Activated naive CD8-positive, alpha-beta T cell treated with anti-CD3 and anti-CD28 coated beads for 36 hours (primary cell): ENCODE results near the gene LRFN4. TPM values are rescaled to one million over a fixed set of nuclear protein-coding genes. Genes with fewer than 3 reads are reported as not detected.

Source experiments
- DNase-seq: peaks from one replicate; pipeline ENCODE4 v3.0.0; 2021
- H3K27ac Mint-ChIP-seq: one replicate; pipeline ENCODE4 v1.8.0; 2022; ENCODE audit warnings: mild to moderate bottlenecking, moderate library complexity, mixed read lengths
- H3K27me3 Mint-ChIP-seq: one replicate; pipeline ENCODE4 v1.8.0; 2022; ENCODE audit warnings: mild to moderate bottlenecking, mixed read lengths
- H3K36me3 Mint-ChIP-seq: one replicate; pipeline ENCODE4 v1.8.0; 2021; ENCODE audit warnings: mild to moderate bottlenecking, mixed read lengths
- H3K4me1 Mint-ChIP-seq: one replicate; pipeline ENCODE4 v1.8.0; 2021; ENCODE audit warnings: mixed read lengths
- H3K4me3 Mint-ChIP-seq: one replicate; pipeline ENCODE4 v1.8.0; 2022; ENCODE audit warnings: mild to moderate bottlenecking, moderate library complexity, mixed read lengths
- H3K9me3 Mint-ChIP-seq: one replicate; pipeline ENCODE4 v1.8.0; 2022; ENCODE audit warnings: mixed read lengths
- total RNA-seq, 2 experiments: library from RNA; stranded (reverse); gene quantifications; one replicate each; pipeline ENCODE4 v1.2.3, GENCODE V29; 2021

The LRFN4 gene
- total RNA-seq, 2 experiments from 2014 or later, result 36.3 to 37.8 TPM

DNA sequence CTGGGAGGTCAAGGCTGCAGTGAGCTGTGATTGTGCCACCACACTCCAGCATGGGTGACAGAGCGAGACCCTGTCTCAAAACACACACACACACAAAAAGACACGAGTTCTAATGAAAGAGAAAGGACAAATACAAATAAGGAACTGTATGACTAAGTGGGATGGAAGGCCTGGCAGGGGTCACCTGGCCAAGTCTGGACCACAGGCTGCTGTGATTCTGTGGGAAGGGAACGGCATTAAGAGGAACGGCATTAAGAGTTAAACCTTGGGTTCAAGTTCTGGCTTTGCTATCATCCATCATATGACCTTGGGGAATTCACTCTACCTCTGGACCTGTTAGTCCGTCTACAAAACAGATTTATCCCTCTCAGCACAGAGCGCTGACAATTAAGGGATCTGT, 47.7 kb downstream of the LRFN4 start:
- Mint-ChIP-seq H3K4me3 (no peak overlapping the region), H3K36me3 (no peaks in the 10 kb centered on the region), H3K9me3 (no peaks in the 10 kb centered on the region), H3K4me1 (no peaks in the 10 kb centered on the region), H3K27me3 (no peaks in the 10 kb centered on the region), H3K27ac (no peak overlapping the region)
- no peak for DNase-seq

DNA sequence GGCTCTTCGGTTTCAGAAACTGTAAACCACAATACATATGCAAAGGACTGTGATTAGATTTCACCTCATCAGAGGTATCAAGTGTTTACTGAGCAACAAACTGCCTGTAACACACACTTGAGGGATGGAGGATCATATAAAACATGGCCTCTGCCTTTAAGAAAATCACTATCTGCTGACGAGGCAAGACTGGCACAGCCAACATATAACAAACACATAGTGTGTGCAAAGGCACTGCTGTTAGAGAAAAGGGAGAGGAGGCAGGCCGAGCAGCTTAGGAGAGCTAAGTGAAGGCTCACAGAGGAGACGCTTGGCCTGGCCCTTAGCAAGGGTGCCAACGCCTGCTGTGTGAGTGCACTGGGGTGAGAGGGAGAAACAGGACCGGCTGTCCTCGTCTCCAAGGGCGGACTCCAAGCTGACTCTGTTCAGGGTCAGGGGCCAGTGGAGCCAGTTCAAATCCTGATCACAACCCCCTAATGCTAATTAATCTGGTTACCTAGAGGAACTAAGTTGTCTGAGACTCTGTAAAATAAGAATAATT, 48.2 kb downstream of the LRFN4 start:
- H3K27me3 Mint-ChIP-seq, result no peaks in the 10 kb centered on the region
- no peak overlapping the region for H3K4me3 Mint-ChIP-seq
- DNase-seq, result no peak

DNA sequence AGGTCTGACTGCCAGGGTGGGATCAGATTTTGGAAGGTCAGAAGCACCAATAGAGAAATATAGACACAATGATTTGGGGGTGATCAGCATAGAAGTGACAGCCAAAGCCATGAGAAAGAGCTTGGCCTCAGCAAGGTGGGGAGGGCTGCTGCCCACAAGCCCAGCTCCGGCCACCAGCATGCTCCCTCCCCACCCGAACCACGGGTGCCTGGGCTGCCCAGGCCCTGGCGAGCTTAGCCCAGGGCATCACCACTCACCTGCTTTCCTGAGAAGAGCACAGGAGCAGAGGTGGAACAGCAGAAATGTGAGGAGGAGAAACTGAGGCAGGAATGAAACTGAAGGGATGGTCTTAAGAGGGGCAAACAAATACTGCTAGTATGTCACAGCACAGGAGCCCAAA, 48.8 kb downstream of the LRFN4 start:
- Mint-ChIP-seq H3K36me3 (no peaks in the 10 kb centered on the region), H3K9me3 (no peaks in the 10 kb centered on the region)

More for the DNA sequence above, 48.2 kb downstream of the LRFN4 start:
- no peaks in the 10 kb centered on the region for H3K4me1 Mint-ChIP-seq
- H3K36me3 Mint-ChIP-seq, result no peaks in the 10 kb centered on the region
- no peaks in the 10 kb centered on the region for H3K9me3 Mint-ChIP-seq
- H3K27ac Mint-ChIP-seq, result no peak overlapping the region

DNA sequence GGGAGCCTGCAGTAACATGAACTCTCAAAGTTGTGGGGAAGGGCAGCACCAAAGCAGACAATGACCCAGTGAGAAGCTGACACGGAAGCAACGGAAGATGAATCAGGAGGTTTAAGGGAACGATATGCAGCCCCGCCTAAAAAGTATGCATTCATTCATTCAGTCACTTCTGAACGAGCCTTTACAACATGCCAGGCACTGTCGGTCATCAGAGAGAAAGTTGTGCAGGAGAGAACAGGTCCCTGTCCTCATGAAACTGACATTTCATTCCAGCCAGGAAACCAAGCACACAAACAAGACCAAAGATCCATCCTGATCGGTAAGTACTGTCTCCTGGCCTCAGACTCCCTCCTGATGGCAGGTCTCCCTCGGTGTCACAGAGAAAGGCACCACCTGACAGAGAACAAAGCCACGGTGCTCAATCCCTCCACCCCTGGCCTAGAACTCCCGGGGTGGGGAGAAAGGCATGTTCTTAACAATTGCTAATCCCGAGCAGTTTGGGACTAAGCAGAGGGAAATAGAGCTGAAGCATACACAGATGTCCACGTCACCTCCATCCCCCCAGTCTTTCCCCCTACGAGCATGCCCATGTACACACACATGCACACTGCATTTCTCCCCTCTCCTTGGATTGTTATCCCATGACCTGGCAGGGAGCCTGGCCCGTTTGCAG, 49.3 kb downstream of the LRFN4 start:
- H3K4me3 Mint-ChIP-seq, result no peak overlapping the region
- no peaks in the 10 kb centered on the region for H3K36me3 Mint-ChIP-seq
- no peaks in the 10 kb centered on the region for H3K9me3 Mint-ChIP-seq
- no peak for DNase-seq
- H3K27me3 Mint-ChIP-seq, result no peaks in the 10 kb centered on the region
- no peaks in the 10 kb centered on the region for H3K4me1 Mint-ChIP-seq
- no peak overlapping the region for H3K27ac Mint-ChIP-seq

More for the DNA sequence above, 48.8 kb downstream of the LRFN4 start:
- no peaks in the 10 kb centered on the region for H3K4me1 Mint-ChIP-seq
- DNase-seq, result no peak
- H3K27me3 Mint-ChIP-seq, result no peaks in the 10 kb centered on the region
- no peak overlapping the region for H3K27ac Mint-ChIP-seq
- no peak overlapping the region for H3K4me3 Mint-ChIP-seq

DNA sequence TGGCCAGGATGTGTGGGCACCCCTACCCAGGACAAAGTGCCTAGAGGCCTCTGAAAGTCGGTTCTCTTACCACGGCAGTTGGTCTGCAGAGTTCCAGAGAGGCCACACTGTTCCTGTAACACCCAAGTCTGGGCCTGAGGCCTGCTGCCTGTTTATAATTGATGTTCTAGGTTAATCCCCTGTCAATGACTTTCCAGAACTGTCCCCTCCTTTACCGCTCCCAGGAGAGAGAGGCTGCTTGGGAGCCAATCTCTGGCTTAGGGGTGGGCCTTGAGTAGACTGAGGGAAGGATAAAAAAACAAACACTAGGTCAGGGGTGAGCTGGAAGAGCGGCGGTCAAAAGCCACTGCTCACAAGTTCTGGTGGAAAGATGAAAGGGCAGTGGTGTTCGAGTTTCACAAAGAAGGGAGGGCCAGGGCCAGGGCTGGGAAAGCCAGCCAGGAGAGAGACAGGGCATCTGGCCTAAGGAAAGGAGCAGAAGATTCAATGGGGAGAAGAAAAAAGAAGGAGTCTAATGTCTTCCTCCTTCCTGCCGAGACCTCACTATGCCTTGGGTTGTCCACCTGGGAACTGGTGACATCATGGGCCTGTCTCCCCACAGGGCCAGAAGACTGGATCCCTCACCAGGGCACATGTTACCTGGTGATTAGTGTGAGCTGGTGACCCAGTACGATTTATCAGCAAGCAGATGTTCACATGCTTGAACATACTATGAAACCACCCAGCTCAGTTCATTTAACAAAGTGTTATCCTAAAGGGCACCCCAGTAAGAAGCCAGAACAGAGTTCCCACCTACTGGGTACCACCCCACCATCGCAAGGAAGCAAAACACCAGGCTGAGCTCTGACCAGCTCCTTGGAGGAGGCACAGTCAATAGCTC, 51.1 kb downstream of the LRFN4 start:
- DNase-seq, result no peak
- H3K9me3 Mint-ChIP-seq, result no peaks in the 10 kb centered on the region
- no peak overlapping the region for H3K4me3 Mint-ChIP-seq
- no peaks in the 10 kb centered on the region for H3K27me3 Mint-ChIP-seq
- H3K27ac Mint-ChIP-seq, result no peak overlapping the region
- H3K36me3 Mint-ChIP-seq, result no peaks in the 10 kb centered on the region
- no peaks in the 10 kb centered on the region for H3K4me1 Mint-ChIP-seq

DNA sequence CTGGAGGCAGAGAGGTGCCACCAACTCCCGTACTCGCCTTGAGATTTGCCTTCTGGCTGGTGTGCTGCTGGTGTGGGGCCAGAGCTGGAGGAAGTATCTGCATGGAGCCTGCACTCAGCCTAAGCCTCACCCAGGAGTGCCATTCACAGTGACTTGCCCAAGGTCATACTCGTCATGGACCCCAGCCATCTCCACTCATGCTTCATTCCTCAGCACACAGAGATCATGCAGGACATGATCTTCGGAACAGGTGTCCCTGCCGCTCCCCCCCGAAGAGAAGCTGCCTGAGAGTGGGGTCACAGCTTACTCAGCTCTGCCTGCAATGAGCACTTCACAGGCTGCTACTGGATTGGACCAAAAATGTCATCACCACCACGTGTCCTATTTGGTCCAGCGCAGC, 52.3 kb downstream of the LRFN4 start:
- no peak for DNase-seq
- no peak overlapping the region for H3K27ac Mint-ChIP-seq
- H3K27me3 Mint-ChIP-seq, result no peaks in the 10 kb centered on the region
- H3K36me3 Mint-ChIP-seq, result no peaks in the 10 kb centered on the region
- H3K4me1 Mint-ChIP-seq, result no peaks in the 10 kb centered on the region
- H3K9me3 Mint-ChIP-seq, result no peaks in the 10 kb centered on the region
- no peak overlapping the region for H3K4me3 Mint-ChIP-seq

GRCh38 chr11:66910016-66910415, 53.2 kb downstream of the LRFN4 start:
- no peaks in the 10 kb centered on the region for H3K9me3 Mint-ChIP-seq
- DNase-seq, result no peak
- H3K4me1 Mint-ChIP-seq, result no peaks in the 10 kb centered on the region
- no peak overlapping the region for H3K27ac Mint-ChIP-seq
- no peak overlapping the region for H3K4me3 Mint-ChIP-seq
- no peaks in the 10 kb centered on the region for H3K36me3 Mint-ChIP-seq
- H3K27me3 Mint-ChIP-seq, result no peaks in the 10 kb centered on the region

Other genes starting within 250 kb of the LRFN4 start
- 100 to 1,000 TPM; 157 to 162 TPM for gene RBM14, start 240.4 kb upstream of the LRFN4 start, total RNA-seq
- gene RBM4, start 218.4 kb upstream of the LRFN4 start, total RNA-seq, result 100 to 1,000 TPM; 134 to 140 TPM
- 10 to 100 TPM; 12.2 to 15.5 TPM for gene RBM4B, start 179.2 kb upstream of the LRFN4 start, total RNA-seq
- gene SPTBN2, start 127.8 kb upstream of the LRFN4 start, total RNA-seq, result 1 to 10 TPM; 1.4 to 1.7 TPM
- 10 to 100 TPM; 26.8 to 31.1 TPM for gene RCE1, start 13.6 kb upstream of the LRFN4 start, total RNA-seq
- 1 to 10 TPM; 8.1 TPM for gene PC, start 101.3 kb downstream of the LRFN4 start, total RNA-seq
- not detected for gene C11orf86, start 118.2 kb downstream of the LRFN4 start, total RNA-seq
- gene SYT12, start 166.1 kb downstream of the LRFN4 start, total RNA-seq, result not detected
- gene RHOD, start 199.8 kb downstream of the LRFN4 start, total RNA-seq, result under 1 TPM; 0.50 to 0.78 TPM